HepG2 (cell line): Measurements from ENCODE around the gene ZNF581. TPM values are rescaled to one million over a fixed set of nuclear protein-coding genes. Genes with fewer than 3 reads are reported as not detected.

Experiments
- ASH2L ChIP-seq: fragments of 300-600, 200-600 bp; sonication (generic); IDR thresholded peaks from 2 replicates; pipeline ENCODE4 v1.7.0; 2017; ENCODE audit warnings: low read depth, mild to moderate bottlenecking, moderate library complexity, mixed read lengths, low read length; ENCODE audit not compliant: insufficient read length
- HDAC2 ChIP-seq: sonication (generic); formaldehyde crosslinking; IDR thresholded peaks from 2 replicates; pipeline ENCODE4 v1.4.0; 2020; ENCODE audit warnings: missing genetic modification reagents
- RBM22 ChIP-seq: fragments of 200-400 bp; formaldehyde crosslinking; optimal IDR thresholded peaks from 2 replicates; pipeline ENCODE3; 2017; ENCODE audit warnings: mild to moderate bottlenecking, low read length, moderate library complexity
- SP5 ChIP-seq: IDR thresholded peaks from 2 replicates; pipeline ENCODE4 v1.6.1; 2016; ENCODE audit warnings: low read depth, borderline replicate concordance
- XRCC5 ChIP-seq: fragments of 200-400 bp; formaldehyde crosslinking; optimal IDR thresholded peaks from 2 replicates; pipeline ENCODE3; 2017; ENCODE audit warnings: mild to moderate bottlenecking, low read length
- YY1 ChIP-seq: IDR thresholded peaks from 2 replicates; pipeline ENCODE4 v1.6.1; 2011; ENCODE audit warnings: low read length, low read depth, moderate library complexity, mild to moderate bottlenecking; ENCODE audit not compliant: insufficient read depth, insufficient replicate concordance
- ZBTB3 ChIP-seq: sonication (generic); formaldehyde crosslinking; IDR thresholded peaks from 2 replicates; pipeline ENCODE4 v1.4.0; 2020; ENCODE audit warnings: low read depth, mild to moderate bottlenecking, moderate library complexity, missing genetic modification reagents, borderline replicate concordance
- ZNF124 ChIP-seq: sonication (generic); formaldehyde crosslinking; IDR thresholded peaks from 2 replicates; pipeline ENCODE4 v1.4.0; 2020; ENCODE audit warnings: missing genetic modification reagents
- ZNF431 ChIP-seq: sonication (generic); formaldehyde crosslinking; IDR thresholded peaks from 2 replicates; pipeline ENCODE4 v1.9.0; 2022; ENCODE audit warnings: missing genetic modification reagents, low read depth, mild to moderate bottlenecking, borderline replicate concordance
- polyA plus RNA-seq, 8 experiments: library from polyadenylated mRNA; depleted of rRNA in 3 of 8; stranded (reverse) in 7 of 8; unstranded in 1 of 8; fragments of >200 nt; fragmentation: Illumina TruSeq in 4 of 8; extraction: Trizol in 4 of 8; gene quantifications; 2 replicates each; pipeline versions ENCODE4 v1.2.1 to v1.2.3, GENCODE V29; 2011 to 2016; ENCODE audit warnings: low read depth in 4 of 8, missing spikeins in 1 of 8, mixed read lengths in 1 of 8; ENCODE audit not compliant: insufficient read depth in 1 of 8
- total RNA-seq, 5 experiments: library from RNA; depleted of rRNA; stranded (reverse); fragments of >200 nt; fragmentation: Illumina TruSeq; extraction: Trizol; gene quantifications; 2 replicates each; pipeline ENCODE4 v1.2.3, GENCODE V29; 2016; ENCODE audit warnings: low read depth in 1 of 5
- TF ChIP-seq, protein P1 (sequence below): sonication (generic); formaldehyde crosslinking; IDR thresholded peaks from 2 replicates; pipeline ENCODE4 v1.4.0; 2020; ENCODE audit warnings: missing genetic modification reagents
- TF ChIP-seq, protein P2 (sequence below): sonication (generic); formaldehyde crosslinking; IDR thresholded peaks from 2 replicates; pipeline ENCODE4 v1.4.0; 2020; ENCODE audit warnings: mild to moderate bottlenecking, missing genetic modification reagents
- TF ChIP-seq, protein P3 (sequence below): sonication (generic); formaldehyde crosslinking; IDR thresholded peaks from 2 replicates; pipeline ENCODE4 v1.8.0; 2022; ENCODE audit warnings: missing genetic modification reagents, low read depth, mild to moderate bottlenecking, borderline replicate concordance

ZNF581 gene
- total and polyA plus RNA-seq, 2 of the 13 experiments (the other 11 are each of a cell fraction or from before 2014, with no cell fraction given), result 19.6 to 49.5 TPM

GRCh38 chr19:55674841-55675660 lies 31.6 kb downstream of the ZNF581 start, which contains the start of gene EPN1 (continued):
- TF ChIP-seq YY1, result peak; percentile 62
- TF ChIP-seq, protein P1, sequence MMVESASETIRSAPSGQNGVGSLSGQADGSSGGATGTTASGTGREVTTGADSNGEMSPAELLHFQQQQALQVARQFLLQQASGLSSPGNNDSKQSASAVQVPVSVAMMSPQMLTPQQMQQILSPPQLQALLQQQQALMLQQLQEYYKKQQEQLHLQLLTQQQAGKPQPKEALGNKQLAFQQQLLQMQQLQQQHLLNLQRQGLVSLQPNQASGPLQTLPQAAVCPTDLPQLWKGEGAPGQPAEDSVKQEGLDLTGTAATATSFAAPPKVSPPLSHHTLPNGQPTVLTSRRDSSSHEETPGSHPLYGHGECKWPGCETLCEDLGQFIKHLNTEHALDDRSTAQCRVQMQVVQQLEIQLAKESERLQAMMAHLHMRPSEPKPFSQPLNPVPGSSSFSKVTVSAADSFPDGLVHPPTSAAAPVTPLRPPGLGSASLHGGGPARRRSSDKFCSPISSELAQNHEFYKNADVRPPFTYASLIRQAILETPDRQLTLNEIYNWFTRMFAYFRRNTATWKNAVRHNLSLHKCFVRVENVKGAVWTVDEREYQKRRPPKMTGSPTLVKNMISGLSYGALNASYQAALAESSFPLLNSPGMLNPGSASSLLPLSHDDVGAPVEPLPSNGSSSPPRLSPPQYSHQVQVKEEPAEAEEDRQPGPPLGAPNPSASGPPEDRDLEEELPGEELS (CRISPR knock-in tag), result peak; percentile 43; the same call in 1 of the 2 replicates
- TF ChIP-seq RBM22, result peak; percentile 99
- 0 out of 2 replicates have a peak, but pooled peaks have one; percentile 78 for TF ChIP-seq ZNF431
- no peak for TF ChIP-seq XRCC5
- TF ChIP-seq ZBTB3, result no peak
- no peak for TF ChIP-seq SP5 (CRISPR knock-in tag)
- TF ChIP-seq ASH2L, result peak; percentile 74
- TF ChIP-seq HDAC2 (CRISPR knock-in tag), result peak; percentile 59; the same call in 1 of the 2 replicates
- no peak for TF ChIP-seq ZNF124 (CRISPR knock-in tag)
- TF ChIP-seq, protein P2, sequence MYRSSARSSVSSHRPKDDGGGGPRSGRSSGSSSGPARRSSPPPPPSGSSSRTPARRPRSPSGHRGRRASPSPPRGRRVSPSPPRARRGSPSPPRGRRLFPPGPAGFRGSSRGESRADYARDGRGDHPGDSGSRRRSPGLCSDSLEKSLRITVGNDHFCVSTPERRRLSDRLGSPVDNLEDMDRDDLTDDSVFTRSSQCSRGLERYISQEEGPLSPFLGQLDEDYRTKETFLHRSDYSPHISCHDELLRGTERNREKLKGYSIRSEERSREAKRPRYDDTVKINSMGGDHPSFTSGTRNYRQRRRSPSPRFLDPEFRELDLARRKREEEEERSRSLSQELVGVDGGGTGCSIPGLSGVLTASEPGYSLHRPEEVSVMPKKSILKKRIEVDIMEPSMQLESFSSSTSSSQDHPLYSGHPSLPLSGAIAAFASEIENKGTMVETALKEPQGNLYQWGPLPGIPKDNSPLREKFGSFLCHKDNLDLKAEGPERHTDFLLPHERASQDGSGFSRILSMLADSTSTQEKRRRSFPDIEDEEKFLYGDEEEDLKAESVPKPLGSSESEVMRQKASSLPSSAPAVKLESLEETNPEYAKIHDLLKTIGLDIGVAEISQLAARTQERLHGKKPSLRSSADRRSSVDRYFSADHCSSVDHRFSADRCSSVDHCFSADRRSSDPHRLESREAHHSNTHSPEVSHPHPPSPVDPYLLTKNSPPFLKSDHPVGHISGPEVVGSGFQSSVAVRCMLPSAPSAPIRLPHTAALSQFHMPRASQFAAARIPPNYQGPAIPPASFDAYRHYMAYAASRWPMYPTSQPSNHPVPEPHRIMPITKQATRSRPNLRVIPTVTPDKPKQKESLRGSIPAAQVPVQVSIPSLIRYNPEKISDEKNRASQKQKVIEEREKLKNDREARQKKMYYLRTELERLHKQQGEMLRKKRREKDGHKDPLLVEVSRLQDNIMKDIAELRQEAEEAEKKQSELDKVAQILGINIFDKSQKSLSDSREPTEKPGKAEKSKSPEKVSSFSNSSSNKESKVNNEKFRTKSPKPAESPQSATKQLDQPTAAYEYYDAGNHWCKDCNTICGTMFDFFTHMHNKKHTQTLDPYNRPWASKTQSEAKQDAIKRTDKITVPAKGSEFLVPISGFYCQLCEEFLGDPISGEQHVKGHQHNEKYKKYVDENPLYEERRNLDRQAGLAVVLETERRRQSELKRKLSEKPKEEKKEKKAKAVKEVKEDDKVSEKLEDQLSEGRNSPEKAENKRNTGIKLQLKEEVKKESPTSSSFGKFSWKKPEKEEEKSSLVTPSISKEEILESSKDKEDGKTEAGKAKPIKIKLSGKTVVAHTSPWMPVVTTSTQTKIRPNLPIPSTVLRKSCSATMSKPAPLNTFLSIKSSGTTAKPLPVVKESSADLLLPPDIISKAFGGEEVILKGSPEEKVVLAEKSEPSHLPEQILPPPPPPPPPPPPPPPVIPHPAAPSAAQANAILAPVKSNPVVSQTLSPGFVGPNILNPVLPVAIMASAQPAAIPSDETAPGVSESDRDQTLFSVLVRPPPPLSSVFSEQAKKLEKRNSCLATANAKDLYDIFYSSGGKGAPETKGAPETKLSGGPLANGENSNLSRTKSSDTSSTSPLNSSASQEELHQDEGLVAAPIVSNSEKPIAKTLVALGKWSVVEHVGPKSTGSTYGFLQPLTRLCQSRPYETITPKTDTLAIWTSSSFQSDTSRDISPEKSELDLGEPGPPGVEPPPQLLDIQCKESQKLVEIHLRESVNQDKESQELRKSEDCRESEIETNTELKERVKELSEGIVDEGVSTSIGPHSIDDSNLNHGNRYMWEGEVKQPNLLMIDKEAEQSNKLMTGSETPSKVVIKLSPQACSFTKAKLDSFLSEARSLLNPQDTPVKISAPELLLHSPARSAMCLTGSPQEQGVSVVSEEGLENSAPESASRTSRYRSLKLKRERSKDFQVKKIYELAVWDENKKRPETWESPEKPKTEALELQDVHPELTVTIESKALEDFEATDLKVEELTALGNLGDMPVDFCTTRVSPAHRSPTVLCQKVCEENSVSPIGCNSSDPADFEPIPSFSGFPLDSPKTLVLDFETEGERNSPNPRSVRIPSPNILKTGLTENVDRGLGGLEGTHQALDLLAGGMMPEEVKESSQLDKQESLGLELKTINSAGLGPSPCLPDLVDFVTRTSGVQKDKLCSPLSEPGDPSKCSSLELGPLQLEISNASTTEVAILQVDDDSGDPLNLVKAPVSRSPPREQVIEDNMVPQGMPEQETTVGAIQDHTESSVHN (CRISPR knock-in tag), result 0 out of 2 replicates have a peak, but pooled peaks have one; percentile 27
- TF ChIP-seq, protein P3, sequence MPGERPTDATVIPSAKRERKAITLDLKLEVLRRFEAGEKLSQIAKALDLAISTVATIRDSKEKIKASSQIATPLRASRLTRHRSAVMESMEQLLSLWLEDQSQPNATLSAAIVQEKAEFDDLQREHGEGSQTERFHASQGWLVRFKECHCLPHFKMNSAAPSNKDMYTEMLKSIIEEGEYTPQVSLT (CRISPR knock-in tag), result no peak
